Astrocyte (in vitro differentiated cells and primary cell): ENCODE data around the gene RSPH3. TPM values are rescaled to one million over a fixed set of nuclear protein-coding genes. Genes with fewer than 3 reads are reported as not detected.
"Not testable (repeated sequence)": the region's sequence is repeated elsewhere in the genome, so short reads cannot be mapped to it uniquely, and the experiment has no call there.

Experiments
- DNase-seq: peaks from one replicate; pipeline ENCODE4 v3.0.0-alpha.2; 2010; ENCODE audit warnings: low read depth
- FAIRE-seq: peaks from 2 replicates; lab custom pipeline; 2011; peaks lifted over from hg19 to GRCh38; lab: Jason Lieb, UNC
- H2AFZ ChIP-seq: 2 replicates; pipeline ENCODE4 v1.6.0; 2012; ENCODE audit warnings: low read depth, low read length, inconsistent platforms
- H3K27ac ChIP-seq: 2 replicates; pipeline ENCODE4 v1.5.1; 2011; ENCODE audit warnings: low read depth, low read length, inconsistent platforms
- H3K27me3 ChIP-seq: 2 replicates; pipeline ENCODE4 v1.6.0; 2011; ENCODE audit warnings: low read length, inconsistent platforms; ENCODE audit not compliant: insufficient read depth
- H3K36me3 ChIP-seq: 2 replicates; pipeline ENCODE4 v1.5.1; 2011; ENCODE audit warnings: low read length, inconsistent platforms; ENCODE audit not compliant: insufficient read depth
- H3K4me1 ChIP-seq: 2 replicates; pipeline ENCODE4 v1.5.1; 2011; ENCODE audit warnings: low read length, inconsistent platforms; ENCODE audit not compliant: insufficient read depth
- H3K4me2 ChIP-seq: 2 replicates; pipeline ENCODE4 v1.6.0; 2012; ENCODE audit warnings: low read length, inconsistent platforms
- H3K4me3 ChIP-seq: 2 replicates; pipeline ENCODE4 v1.5.1; 2011; ENCODE audit warnings: low read depth, mild to moderate bottlenecking, low read length, inconsistent platforms; ENCODE audit not compliant: insufficient read depth
- H3K79me2 ChIP-seq: 2 replicates; pipeline ENCODE4 v1.6.0; 2012; ENCODE audit warnings: mild to moderate bottlenecking, low read length, inconsistent platforms; ENCODE audit not compliant: insufficient read depth
- H3K9ac ChIP-seq: 2 replicates; pipeline ENCODE4 v1.6.0; 2012; ENCODE audit warnings: mild to moderate bottlenecking, low read length, inconsistent platforms
- H3K9me3 ChIP-seq: 2 replicates; pipeline ENCODE4 v1.5.1; 2012; ENCODE audit warnings: low read depth, mild to moderate bottlenecking, low read length, inconsistent platforms; ENCODE audit not compliant: insufficient read depth
- H4K20me1 ChIP-seq: 2 replicates; pipeline ENCODE4 v1.6.0; 2012; ENCODE audit warnings: low read length, inconsistent platforms; ENCODE audit not compliant: insufficient read depth
- H3K27ac Mint-ChIP-seq: one replicate; pipeline ENCODE4 v1.8.0; 2021; ENCODE audit warnings: mild to moderate bottlenecking, mixed read lengths; ENCODE audit not compliant: unreplicated experiment
- H3K27me3 Mint-ChIP-seq: one replicate; pipeline ENCODE4 v1.8.0; 2021; ENCODE audit warnings: low read depth, mixed read lengths; ENCODE audit not compliant: unreplicated experiment
- H3K36me3 Mint-ChIP-seq: one replicate; pipeline ENCODE4 v1.8.0; 2021; ENCODE audit warnings: low read depth, mixed read lengths; ENCODE audit not compliant: unreplicated experiment
- H3K4me1 Mint-ChIP-seq: one replicate; pipeline ENCODE4 v1.8.0; 2021; ENCODE audit warnings: low read depth, mixed read lengths; ENCODE audit not compliant: unreplicated experiment
- H3K4me3 Mint-ChIP-seq: one replicate; pipeline ENCODE4 v1.8.0; 2021; ENCODE audit warnings: mild to moderate bottlenecking, moderate library complexity, mixed read lengths; ENCODE audit not compliant: unreplicated experiment
- H3K9me3 Mint-ChIP-seq: one replicate; pipeline ENCODE4 v1.8.0; 2021; ENCODE audit warnings: mild to moderate bottlenecking, mixed read lengths; ENCODE audit not compliant: unreplicated experiment
- EZH2 ChIP-seq: IDR thresholded peaks from 2 replicates; pipeline ENCODE4 v1.6.1; 2012; ENCODE audit warnings: mild to moderate bottlenecking, low read length, inconsistent platforms; ENCODE audit not compliant: insufficient read depth
- total RNA-seq: library from RNA; stranded (reverse); gene quantifications from 2 replicates; pipeline ENCODE4 v1.2.1, GENCODE V29; 2021
- TF ChIP-seq, protein P1 (sequence below): IDR thresholded peaks from 2 replicates; pipeline ENCODE4 v1.5.1; 2011; ENCODE audit warnings: low read depth, mild to moderate bottlenecking, inconsistent platforms, low read length, moderate library complexity; ENCODE audit not compliant: insufficient read depth

Gene RSPH3
- total RNA-seq, 1 donor from 2014 or later = 10.2 TPM

DNA sequence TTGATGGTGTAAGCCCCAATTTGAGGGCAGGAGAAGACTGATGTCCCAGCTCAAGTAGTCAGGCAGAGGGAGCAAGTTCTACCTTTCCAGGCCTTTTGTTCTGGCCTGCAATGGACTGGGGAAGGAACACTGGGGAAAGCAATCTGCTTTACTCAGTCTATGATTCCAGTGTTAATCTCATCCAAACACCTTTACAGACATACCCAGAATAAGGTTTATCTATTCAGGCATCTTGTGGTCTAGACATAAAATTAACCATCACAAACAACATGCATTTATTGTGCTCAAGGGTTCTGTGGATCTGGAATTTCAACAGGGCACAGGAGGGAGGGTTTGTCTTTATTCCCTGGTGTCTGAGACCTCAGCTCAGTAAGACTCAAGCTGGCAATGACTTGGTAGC lies 14.4 kb upstream of the RSPH3 start:
- H2AFZ ChIP-seq = no peak overlapping the region

GRCh38 chr6:159013229-159013628 lies 13.2 kb upstream of the RSPH3 start:
- no peak overlapping the region for H3K27ac Mint-ChIP-seq
- no peak for TF ChIP-seq EZH2
- TF ChIP-seq, protein P1, sequence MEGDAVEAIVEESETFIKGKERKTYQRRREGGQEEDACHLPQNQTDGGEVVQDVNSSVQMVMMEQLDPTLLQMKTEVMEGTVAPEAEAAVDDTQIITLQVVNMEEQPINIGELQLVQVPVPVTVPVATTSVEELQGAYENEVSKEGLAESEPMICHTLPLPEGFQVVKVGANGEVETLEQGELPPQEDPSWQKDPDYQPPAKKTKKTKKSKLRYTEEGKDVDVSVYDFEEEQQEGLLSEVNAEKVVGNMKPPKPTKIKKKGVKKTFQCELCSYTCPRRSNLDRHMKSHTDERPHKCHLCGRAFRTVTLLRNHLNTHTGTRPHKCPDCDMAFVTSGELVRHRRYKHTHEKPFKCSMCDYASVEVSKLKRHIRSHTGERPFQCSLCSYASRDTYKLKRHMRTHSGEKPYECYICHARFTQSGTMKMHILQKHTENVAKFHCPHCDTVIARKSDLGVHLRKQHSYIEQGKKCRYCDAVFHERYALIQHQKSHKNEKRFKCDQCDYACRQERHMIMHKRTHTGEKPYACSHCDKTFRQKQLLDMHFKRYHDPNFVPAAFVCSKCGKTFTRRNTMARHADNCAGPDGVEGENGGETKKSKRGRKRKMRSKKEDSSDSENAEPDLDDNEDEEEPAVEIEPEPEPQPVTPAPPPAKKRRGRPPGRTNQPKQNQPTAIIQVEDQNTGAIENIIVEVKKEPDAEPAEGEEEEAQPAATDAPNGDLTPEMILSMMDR = no peak
- Histone ChIP-seq H3K79me2 (no peaks in the 10 kb centered on the region), H2AFZ (no peak overlapping the region), H3K4me3 (no peak overlapping the region), H3K9ac (no peak overlapping the region), H3K9me3 (no peaks in the 10 kb centered on the region), H3K36me3 (no peaks in the 10 kb centered on the region), H4K20me1 (no peaks in the 10 kb centered on the region), H3K4me2 (no peak overlapping the region), H3K27me3 (no peaks in the 10 kb centered on the region), H3K27ac (no peak overlapping the region), H3K4me1 (no peaks in the 10 kb centered on the region)
- no peak for FAIRE-seq
- no peaks in the 10 kb centered on the region for H3K27me3 Mint-ChIP-seq
- no peaks in the 10 kb centered on the region for H3K36me3 Mint-ChIP-seq
- H3K9me3 Mint-ChIP-seq = no peaks in the 10 kb centered on the region
- H3K4me3 Mint-ChIP-seq = no peak overlapping the region
- peaks cover 10% of the 10 kb centered on the region for H3K4me1 Mint-ChIP-seq
- peak; percentile 89 for DNase-seq

More for the DNA sequence above, 14.4 kb upstream of the RSPH3 start:
- FAIRE-seq = no peak
- Histone ChIP-seq H3K79me2 (no peaks in the 10 kb centered on the region), H3K9ac (no peak overlapping the region), H3K4me2 (no peak overlapping the region), H3K4me3 (no peak overlapping the region), H4K20me1 (no peaks in the 10 kb centered on the region), H3K36me3 (no peaks in the 10 kb centered on the region), H3K9me3 (no peaks in the 10 kb centered on the region), H3K27ac (no peak overlapping the region), H3K27me3 (no peaks in the 10 kb centered on the region), H3K4me1 (no peaks in the 10 kb centered on the region)
- Mint-ChIP-seq H3K4me3 (no peak overlapping the region), H3K4me1 (peaks cover 10% of the 10 kb centered on the region), H3K9me3 (no peaks in the 10 kb centered on the region), H3K36me3 (no peaks in the 10 kb centered on the region), H3K27ac (no peak overlapping the region), H3K27me3 (peaks cover 3% of the 10 kb centered on the region)
- TF ChIP-seq EZH2 = no peak
- TF ChIP-seq, protein P1 = no peak
- no peak for DNase-seq

GRCh38 chr6:159012201-159012600 lies 12.2 kb upstream of the RSPH3 start:
- H3K27ac Mint-ChIP-seq = no peak overlapping the region
- H3K4me2 ChIP-seq = no peak overlapping the region
- no peak overlapping the region for H2AFZ ChIP-seq
- TF ChIP-seq, protein P1 = no peak
- TF ChIP-seq EZH2 = no peak
- no peak overlapping the region for H3K27ac ChIP-seq
- H3K36me3 ChIP-seq = no peaks in the 10 kb centered on the region
- no peak overlapping the region for H3K4me3 ChIP-seq
- no peaks in the 10 kb centered on the region for H3K9me3 ChIP-seq
- peak; percentile 81 for DNase-seq
- H3K9me3 Mint-ChIP-seq = no peaks in the 10 kb centered on the region
- H3K4me1 ChIP-seq = no peaks in the 10 kb centered on the region
- peaks cover 10% of the 10 kb centered on the region for H3K4me1 Mint-ChIP-seq
- FAIRE-seq = no peak
- H3K9ac ChIP-seq = no peak overlapping the region
- no peaks in the 10 kb centered on the region for H3K79me2 ChIP-seq
- no peaks in the 10 kb centered on the region for H3K27me3 Mint-ChIP-seq
- no peaks in the 10 kb centered on the region for H4K20me1 ChIP-seq
- no peak overlapping the region for H3K4me3 Mint-ChIP-seq
- no peaks in the 10 kb centered on the region for H3K27me3 ChIP-seq
- H3K36me3 Mint-ChIP-seq = no peaks in the 10 kb centered on the region

- not testable (repeated sequence) for H3K9me3 Mint-ChIP-seq
Observed at GRCh38 chr6:159010037-159010612, 10.1 kb upstream of the RSPH3 start.

More at GRCh38 chr6:159010037-159010612, 10.1 kb upstream of the RSPH3 start:
- H3K4me3 Mint-ChIP-seq, H3K4me2 ChIP-seq, H4K20me1 ChIP-seq, H3K27ac ChIP-seq, H3K36me3 ChIP-seq, H3K4me3 ChIP-seq, H2AFZ ChIP-seq, FAIRE-seq, H3K4me1 ChIP-seq, H3K9ac ChIP-seq, H3K27me3 Mint-ChIP-seq, H3K79me2 ChIP-seq, H3K36me3 Mint-ChIP-seq, H3K9me3 ChIP-seq, H3K27ac Mint-ChIP-seq, H3K27me3 ChIP-seq: not testable (repeated sequence)
- H3K4me1 Mint-ChIP-seq = peaks cover 10% of the 10 kb centered on the region
- DNase-seq = peak; percentile 13
